Cardiac muscle cell (in vitro differentiated cells and primary cell): ENCODE measurements around the gene GNG7. TPM values are rescaled to one million over a fixed set of nuclear protein-coding genes. Genes with fewer than 3 reads are reported as not detected.

Experiments
- DNase-seq, 2 donors: peaks; one replicate each; pipeline versions ENCODE4 v3.0.0 to v3.0.0-alpha.2; 2010 to 2017; ENCODE audit warnings: low read depth in 1 of 2, low spot score in 1 of 2
- H3K27ac ChIP-seq: fragments of 200-600 bp; sonication (generic); 2 replicates; pipeline ENCODE4 v1.5.1; 2016
- H3K27me3 ChIP-seq: fragments of 200-600 bp; sonication (generic); 2 replicates; pipeline ENCODE4 v1.6.0; 2016; ENCODE audit warnings: control low read depth
- H3K36me3 ChIP-seq: fragments of 200-600 bp; sonication (generic); 2 replicates; pipeline ENCODE4 v1.5.1; 2016; ENCODE audit warnings: control low read depth
- H3K4me1 ChIP-seq: fragments of 200-600 bp; sonication (generic); 2 replicates; pipeline ENCODE4 v1.8.1; 2017; ENCODE audit warnings: low read depth, mild to moderate bottlenecking, mixed run types
- H3K4me3 ChIP-seq: fragments of 200-600 bp; sonication (generic); 2 replicates; pipeline ENCODE4 v1.5.1; 2016; ENCODE audit warnings: mild to moderate bottlenecking
- H3K9me3 ChIP-seq: fragments of 200-600 bp; sonication (generic); 2 replicates; pipeline ENCODE4 v1.5.1; 2017; ENCODE audit warnings: low read depth, mild to moderate bottlenecking, control low read depth
- CTCF ChIP-seq: IDR thresholded peaks from 2 replicates; pipeline ENCODE4 v1.5.1; 2012; ENCODE audit warnings: low read depth, mild to moderate bottlenecking, low read length
- polyA plus RNA-seq: library from polyadenylated mRNA; unstranded; fragments of >200 nt; fragmentation: Nextera tagmentation; extraction: Ambion mirVana; gene quantifications from 2 replicates; pipeline ENCODE4 v1.2.1, GENCODE V29; 2016
- total RNA-seq: library from RNA; depleted of rRNA; stranded (reverse); fragments of >200 nt; gene quantifications from 2 replicates; pipeline ENCODE4 v1.2.3, GENCODE V29; 2016

The GNG7 gene
- total and polyA plus RNA-seq, 2 experiments from 2014 or later: 20.4 to 24.8 TPM

GRCh38 chr19:2600914-2601870 lies 101.3 kb downstream of the GNG7 start:
- Histone ChIP-seq H3K4me3 (no peak overlapping the region), H3K9me3 (no peaks in the 10 kb centered on the region), H3K27ac (no peak overlapping the region), H3K27me3 (no peaks in the 10 kb centered on the region), H3K36me3 (no peaks in the 10 kb centered on the region), H3K4me1 (peaks cover 14% of the 10 kb centered on the region)
- TF ChIP-seq CTCF: no peak
- no peak for DNase-seq

- TF ChIP-seq CTCF: no peak
Observed at GRCh38 chr19:2594319-2594718, 108.2 kb downstream of the GNG7 start.

GRCh38 chr19:2592824-2593223 lies 109.7 kb downstream of the GNG7 start:
- H3K27ac ChIP-seq: no peak overlapping the region
- TF ChIP-seq CTCF: no peak
- no peaks in the 10 kb centered on the region for H3K4me1 ChIP-seq
- DNase-seq: no peak
- no peaks in the 10 kb centered on the region for H3K36me3 ChIP-seq
- H3K27me3 ChIP-seq: no peaks in the 10 kb centered on the region
- no peaks in the 10 kb centered on the region for H3K9me3 ChIP-seq
- no peak overlapping the region for H3K4me3 ChIP-seq

More at GRCh38 chr19:2594319-2594718, 108.2 kb downstream of the GNG7 start:
- H3K9me3 ChIP-seq: no peaks in the 10 kb centered on the region
- no peak overlapping the region for H3K27ac ChIP-seq
- no peaks in the 10 kb centered on the region for H3K27me3 ChIP-seq
- H3K4me1 ChIP-seq: peaks cover 4% of the 10 kb centered on the region
- H3K4me3 ChIP-seq: no peak overlapping the region
- no peaks in the 10 kb centered on the region for H3K36me3 ChIP-seq
- DNase-seq: no peak

GRCh38 chr19:2591537-2592291 lies 110.8 kb downstream of the GNG7 start:
- no peak for TF ChIP-seq CTCF
- H3K27me3 ChIP-seq: no peaks in the 10 kb centered on the region
- no peak overlapping the region for H3K4me3 ChIP-seq
- no peaks in the 10 kb centered on the region for H3K4me1 ChIP-seq
- no peaks in the 10 kb centered on the region for H3K36me3 ChIP-seq
- no peaks in the 10 kb centered on the region for H3K9me3 ChIP-seq
- DNase-seq: no peak
- no peak overlapping the region for H3K27ac ChIP-seq

GRCh38 chr19:2590630-2591399 lies 111.7 kb downstream of the GNG7 start:
- Histone ChIP-seq H3K36me3 (no peaks in the 10 kb centered on the region), H3K4me3 (no peak overlapping the region), H3K27me3 (no peaks in the 10 kb centered on the region), H3K27ac (no peak overlapping the region), H3K4me1 (no peaks in the 10 kb centered on the region), H3K9me3 (no peaks in the 10 kb centered on the region)
- TF ChIP-seq CTCF: no peak
- no peak for DNase-seq
